PC-3 (cell line): ENCODE data around the gene GATA3.

Source experiments
- CTCF ChIP-seq: fragments of 300-600 bp; sonication (generic); conservative IDR thresholded peaks from 2 replicates; pipeline ENCODE4 v1.5.1; 2017; ENCODE audit warnings: antibody characterized with exemption, low read depth, mild to moderate bottlenecking, low read length
- EZH2 ChIP-seq: fragments of 300-600 bp; sonication (generic); IDR thresholded peaks from one replicate; pipeline ENCODE4 v1.6.1; 2017; ENCODE audit warnings: antibody characterized with exemption, mild to moderate bottlenecking, low read length; ENCODE audit not compliant: unreplicated experiment

GRCh38 chr10:8086315-8086714 lies 31.8 kb downstream of the GATA3 start:
- no peak for TF ChIP-seq CTCF
- TF ChIP-seq EZH2 = no peak
